ENCODE data around the gene ME3.

The ME3 gene

DNA sequence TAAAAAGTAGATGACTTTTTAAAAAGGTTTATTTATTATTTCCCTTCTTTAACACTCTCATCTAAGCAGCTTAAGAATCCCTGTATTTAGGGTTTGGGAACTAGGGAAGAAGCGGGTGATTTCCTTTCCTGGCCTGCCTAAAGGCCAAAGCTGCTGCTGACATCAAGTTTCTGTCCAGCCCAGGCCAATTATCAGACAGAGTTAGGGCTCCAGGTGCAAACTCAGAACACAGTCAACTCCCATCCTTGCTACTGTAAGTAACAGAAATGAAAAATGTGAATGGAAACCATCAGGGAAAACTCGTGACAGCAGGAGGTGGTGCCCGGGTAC lies 188.8 kb downstream of the ME3 start:
- no peak for DNase-seq

GRCh38 chr11:86482692-86483091 lies 189.7 kb downstream of the ME3 start:
- no peak for DNase-seq

GRCh38 chr11:86481399-86481798 lies 191.0 kb downstream of the ME3 start:
- no peak for DNase-seq

DNA sequence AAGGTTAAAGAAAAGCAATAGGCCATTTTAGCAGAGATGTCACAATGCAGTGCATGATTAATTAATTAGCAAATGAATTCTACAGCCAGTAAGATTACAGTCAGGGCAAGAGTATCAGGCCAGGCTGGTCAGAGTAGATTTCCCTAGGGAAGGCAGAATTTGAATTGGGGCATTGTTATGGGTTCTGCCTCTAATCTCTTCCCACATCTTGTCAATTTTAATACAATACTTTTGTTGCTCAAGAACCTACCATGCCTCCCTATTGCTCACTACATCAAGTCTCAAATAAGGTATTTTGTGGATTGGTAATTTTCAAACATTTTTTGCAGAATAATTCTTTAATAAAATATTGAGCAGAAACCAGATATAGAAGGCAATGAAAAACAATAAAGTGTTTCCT lies 194.1 kb downstream of the ME3 start:
- DNase-seq, result no peak

DNA sequence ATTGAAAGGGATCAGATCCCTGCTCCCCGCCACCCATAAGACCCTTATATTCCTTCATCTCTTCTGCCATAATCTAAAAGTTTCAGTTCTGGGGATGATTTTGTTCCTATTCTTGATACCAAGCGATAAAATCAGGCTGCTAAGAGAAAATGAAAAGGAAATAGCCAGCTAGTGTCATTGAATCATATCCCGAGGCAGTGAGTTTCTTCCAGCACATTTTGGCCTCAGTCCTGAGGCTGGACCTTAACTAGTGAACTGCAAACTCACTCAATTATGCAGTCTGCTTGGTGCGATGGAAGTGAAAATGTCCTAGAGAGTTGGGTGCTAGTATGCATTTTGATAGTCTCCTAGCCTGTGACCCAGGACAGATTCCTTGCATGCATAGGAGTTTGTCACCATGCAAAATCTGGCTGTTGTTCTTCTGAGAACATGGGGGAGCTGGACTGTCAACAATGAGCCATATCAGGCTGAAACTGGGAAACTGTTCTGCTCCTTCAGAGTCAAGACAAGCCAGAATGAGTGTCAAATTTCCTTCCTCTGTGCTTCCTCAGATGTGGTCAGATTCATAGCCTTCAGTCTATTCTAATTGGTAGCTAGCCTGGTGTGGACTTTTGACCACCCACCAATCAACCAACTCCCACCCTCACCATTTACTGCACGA lies 194.8 kb downstream of the ME3 start:
- no peak for DNase-seq

GRCh38 chr11:86476109-86476861 lies 196.1 kb downstream of the ME3 start:
- no peak for DNase-seq

- DNase-seq, result no peak
Observed at GRCh38 chr11:86475027-86475426, 197.4 kb downstream of the ME3 start.

DNA sequence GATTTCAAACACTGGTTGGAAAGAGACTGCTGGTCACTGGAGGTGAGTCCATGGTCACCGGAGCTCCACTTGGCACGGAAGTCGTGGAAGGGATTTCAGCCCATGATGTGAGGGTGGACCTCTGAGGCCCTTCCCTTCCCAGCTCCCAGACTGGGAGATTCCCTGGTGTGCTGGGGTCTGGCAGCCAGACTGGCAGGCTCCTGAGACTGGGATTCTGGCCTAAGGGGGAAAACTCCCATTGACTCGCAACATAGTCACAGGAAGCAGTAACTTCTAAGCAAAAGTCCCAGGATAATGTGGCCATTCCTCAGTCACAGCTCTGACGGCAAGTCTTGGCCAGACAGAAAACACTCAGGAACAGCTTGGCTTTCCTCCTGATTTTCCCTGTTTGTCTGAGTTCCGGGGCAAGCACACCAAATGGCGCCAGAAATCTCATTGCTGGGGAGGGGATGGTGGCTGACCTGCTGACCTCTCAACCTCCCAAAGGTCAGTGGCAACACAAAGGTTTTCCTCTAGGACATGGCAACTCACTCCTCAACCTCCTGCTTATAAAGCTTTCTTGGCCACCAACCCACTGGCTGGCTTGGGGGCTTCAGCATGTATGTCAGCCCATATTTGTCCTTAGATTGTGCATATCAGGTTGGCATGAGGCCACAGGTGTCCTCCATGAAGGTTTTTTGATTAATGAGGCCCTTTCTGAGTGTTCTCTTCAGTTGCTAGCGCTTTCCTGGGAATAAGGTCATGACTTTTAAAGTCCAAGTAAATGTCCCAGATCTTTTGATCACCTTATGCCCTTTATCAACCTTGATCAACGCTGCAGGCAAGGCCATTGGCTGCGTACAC lies 198.2 kb downstream of the ME3 start:
- no peak for DNase-seq

- no peak for DNase-seq
Observed at GRCh38 chr11:86469491-86470388, 202.7 kb downstream of the ME3 start.

- no peak for DNase-seq
Observed at GRCh38 chr11:86468169-86468568, 204.2 kb downstream of the ME3 start.

DNA sequence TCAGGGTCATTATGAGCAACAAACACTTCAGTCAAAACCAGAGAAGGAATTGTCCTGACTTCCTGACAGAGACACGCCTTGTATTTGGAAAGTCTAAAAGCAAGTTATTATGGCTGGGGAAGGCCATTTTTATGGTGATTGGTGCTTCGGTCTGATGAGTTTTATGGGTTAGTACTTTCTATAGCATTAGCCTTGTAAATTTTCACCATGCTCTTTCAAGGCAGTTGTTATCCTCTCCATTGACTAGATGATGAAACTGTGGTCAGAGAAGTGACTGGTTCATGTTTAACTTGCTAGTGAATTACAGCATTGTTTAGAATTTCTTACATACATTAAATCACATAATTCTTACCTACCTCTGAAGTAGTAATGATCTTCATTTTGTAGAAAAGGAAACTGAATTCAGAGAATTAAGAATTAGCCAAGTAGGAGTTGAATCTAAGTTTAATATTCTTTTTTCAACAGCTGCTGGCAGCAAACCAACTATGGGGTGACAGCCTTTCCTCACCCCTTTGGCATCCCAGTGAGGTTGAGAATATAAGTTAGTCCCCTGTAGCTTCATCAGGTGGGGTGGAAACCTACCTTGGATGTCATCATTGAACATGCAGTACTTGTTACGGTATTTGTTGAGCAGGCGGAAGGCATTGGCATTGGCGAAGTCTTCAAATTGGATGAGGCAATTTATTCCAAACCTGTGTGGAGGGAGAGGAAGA lies 207.8 kb downstream of the ME3 start:
- no peak for DNase-seq

DNA sequence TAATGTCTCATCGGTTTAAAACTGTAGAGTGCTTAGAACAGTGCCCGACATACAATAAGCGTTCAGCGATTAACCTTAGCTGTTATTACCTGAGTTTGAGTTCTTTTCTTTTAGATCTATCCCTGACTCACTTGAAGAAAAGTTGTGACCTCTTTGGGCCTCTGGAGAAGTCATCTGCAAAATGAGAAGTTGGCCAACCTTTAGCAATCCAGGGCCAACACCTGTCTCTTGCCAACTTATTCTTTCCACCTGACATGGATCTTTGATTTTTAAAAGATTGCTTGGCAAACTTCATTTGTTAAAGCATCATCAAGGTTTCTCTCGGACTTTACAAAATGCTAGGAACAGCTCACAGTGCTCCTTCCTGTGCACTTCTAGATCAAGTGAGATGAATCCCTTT lies 208.5 kb downstream of the ME3 start:
- DNase-seq, result no peak

GRCh38 chr11:86463120-86463519 lies 209.3 kb downstream of the ME3 start:
- DNase-seq, result no peak

- no peak for DNase-seq
Observed at GRCh38 chr11:86461892-86462291, 210.5 kb downstream of the ME3 start.

DNA sequence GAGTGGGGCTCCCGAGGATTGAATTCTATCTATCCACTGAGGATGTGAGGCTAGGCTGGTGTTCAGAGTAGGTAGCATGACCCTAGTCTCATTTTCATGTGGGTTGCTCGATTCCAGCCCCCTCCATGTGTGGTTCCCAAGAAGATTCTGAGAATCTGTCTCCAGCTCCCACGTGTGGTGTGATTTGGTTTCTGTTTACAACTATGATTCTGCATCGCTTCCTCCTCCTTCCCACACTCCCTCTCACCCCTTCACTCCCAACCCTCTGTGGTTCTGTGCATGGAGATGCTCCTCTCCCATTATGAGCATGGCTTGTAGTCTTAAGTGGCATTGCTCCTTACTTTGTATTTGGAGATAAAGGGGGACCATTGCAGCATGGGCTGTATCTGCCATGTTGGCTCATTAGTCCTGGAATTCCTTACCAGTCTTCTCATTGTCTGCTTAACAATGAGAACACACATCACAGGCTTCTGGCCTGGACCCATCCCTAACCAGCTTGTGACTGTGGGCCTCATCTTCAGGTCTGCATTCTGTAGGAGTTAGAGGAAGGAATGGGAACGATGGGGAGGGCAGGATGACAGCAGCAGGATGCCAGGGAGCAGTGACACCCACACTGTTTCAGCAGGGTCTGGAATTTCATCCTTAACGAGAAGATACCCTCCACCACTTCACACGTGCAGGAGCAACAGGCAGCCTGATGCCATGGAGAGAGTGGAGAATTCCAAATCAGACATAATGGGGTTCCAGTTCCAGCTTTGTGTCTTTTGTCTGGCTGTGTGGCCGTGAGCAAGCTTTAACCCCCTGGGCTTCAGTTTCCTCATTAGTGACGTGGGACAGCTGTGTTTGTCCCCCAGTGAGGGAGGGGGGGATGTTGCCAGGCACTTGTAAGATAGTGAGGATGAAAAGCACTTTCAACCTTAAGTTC lies 211.7 kb downstream of the ME3 start:
- DNase-seq, result no peak

DNA sequence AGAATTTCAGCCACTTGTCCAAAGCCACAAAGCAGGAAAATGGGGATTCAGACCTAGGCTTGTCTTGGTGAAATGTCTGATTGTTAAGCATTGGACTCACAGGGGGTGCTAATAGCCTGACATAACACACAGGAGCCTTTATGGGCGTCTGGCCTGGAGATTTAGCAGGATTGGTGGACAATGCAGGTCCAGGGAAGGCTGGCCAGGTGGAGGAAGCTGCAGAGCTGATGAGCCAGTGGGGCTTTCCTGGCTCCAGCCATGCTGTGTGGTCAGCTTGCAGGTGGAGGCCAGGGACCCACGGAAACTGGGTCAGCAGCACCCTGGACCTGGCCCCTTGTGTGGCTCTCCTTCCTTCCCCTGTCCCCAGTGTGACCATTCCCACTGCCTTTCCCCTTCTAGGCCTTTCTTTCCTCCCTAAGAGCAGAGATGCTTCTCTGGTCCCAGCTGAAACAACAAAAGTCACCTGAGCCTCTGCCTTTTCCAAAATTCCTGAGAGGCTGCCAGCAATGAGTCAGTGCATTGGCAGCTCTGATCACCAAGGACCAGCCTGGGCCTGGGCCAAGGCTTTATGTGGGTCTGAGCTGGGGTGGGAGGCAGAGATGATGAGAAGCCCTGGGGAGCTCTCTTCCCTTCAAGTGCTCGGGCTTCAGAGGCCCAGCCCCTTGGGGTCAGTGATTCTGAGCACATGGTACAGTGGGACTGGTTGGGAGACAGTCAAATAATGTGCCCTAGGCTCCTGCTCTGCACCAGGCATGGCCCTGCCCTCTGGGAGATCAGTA lies 212.5 kb downstream of the ME3 start:
- no peak for DNase-seq

- no peak for DNase-seq
Observed at GRCh38 chr11:86459002-86459385, 213.4 kb downstream of the ME3 start.

- DNase-seq, result no peak
Observed at GRCh38 chr11:86458294-86459001, 214.0 kb downstream of the ME3 start.

GRCh38 chr11:86456075-86456939 lies 216.1 kb downstream of the ME3 start:
- DNase-seq, result peak; percentile 85
